HepG2 (cell line): ENCODE results near the gene BSG. TPM values are rescaled to one million over a fixed set of nuclear protein-coding genes. Genes with fewer than 3 reads are reported as not detected.
A peak's percentile ranks its signal among the peaks of the same experiment; 100 is the strongest.

Source experiments
- EP300 ChIP-seq, 3 experiments: sonication (generic) in 1 of 3; formaldehyde crosslinking in 1 of 3; IDR thresholded peaks; 2 replicates each; pipeline versions ENCODE4 v1.5.1 to v1.6.1; 2011 to 2020; ENCODE audit warnings: low read depth in 2 of 3, low read length in 2 of 3, borderline replicate concordance in 1 of 3, improper control_type of control experiment in 1 of 3, mild to moderate bottlenecking in 1 of 3, missing genetic modification reagents in 1 of 3, moderate library complexity in 1 of 3
- GABPB1 ChIP-seq: IDR thresholded peaks from 2 replicates; pipeline ENCODE4 v1.6.1; 2016; ENCODE audit warnings: mild to moderate bottlenecking, missing genetic modification reagents, moderate library complexity, missing compliant biosample characterization
- THYN1 ChIP-seq: sonication (generic); formaldehyde crosslinking; IDR thresholded peaks from 2 replicates; pipeline ENCODE4 v1.8.1; 2023; ENCODE audit warnings: low read depth, mild to moderate bottlenecking, moderate library complexity, missing genetic modification reagents, borderline replicate concordance
- ZC3H13 ChIP-seq: sonication (generic); formaldehyde crosslinking; IDR thresholded peaks from 2 replicates; pipeline ENCODE4 v1.8.1; 2023; ENCODE audit warnings: mild to moderate bottlenecking, missing genetic modification reagents, moderate library complexity
- ZNF687 ChIP-seq: sonication (generic); formaldehyde crosslinking; IDR thresholded peaks from 2 replicates; pipeline ENCODE4 v1.5.1; 2020; ENCODE audit warnings: mild to moderate bottlenecking, missing genetic modification reagents, moderate library complexity
- ZNF724P ChIP-seq: sonication (generic); formaldehyde crosslinking; IDR thresholded peaks from 2 replicates; pipeline ENCODE4 v1.8.0; 2022; ENCODE audit warnings: missing genetic modification reagents, borderline replicate concordance
- ZNF788 ChIP-seq: sonication (generic); formaldehyde crosslinking; IDR thresholded peaks from 2 replicates; pipeline ENCODE4 v1.5.0; 2020; ENCODE audit warnings: mild to moderate bottlenecking, missing genetic modification reagents, borderline replicate concordance
- ZUFSP ChIP-seq: sonication (generic); formaldehyde crosslinking; IDR thresholded peaks from 2 replicates; pipeline ENCODE4 v1.9.0; 2021; ENCODE audit warnings: missing genetic modification reagents, mild to moderate bottlenecking, borderline replicate concordance
- polyA plus RNA-seq, 8 experiments: library from polyadenylated mRNA; depleted of rRNA in 3 of 8; stranded (reverse) in 7 of 8; unstranded in 1 of 8; fragments of >200 nt; fragmentation: Illumina TruSeq in 4 of 8; extraction: Trizol in 4 of 8; gene quantifications; 2 replicates each; pipeline versions ENCODE4 v1.2.1 to v1.2.3, GENCODE V29; 2011 to 2016; ENCODE audit warnings: low read depth in 4 of 8, missing spikeins in 1 of 8, mixed read lengths in 1 of 8; ENCODE audit not compliant: insufficient read depth in 1 of 8
- total RNA-seq, 5 experiments: library from RNA; depleted of rRNA; stranded (reverse); fragments of >200 nt; fragmentation: Illumina TruSeq; extraction: Trizol; gene quantifications; 2 replicates each; pipeline ENCODE4 v1.2.3, GENCODE V29; 2016; ENCODE audit warnings: low read depth in 1 of 5
- TF ChIP-seq, protein P1 (sequence below): sonication (generic); formaldehyde crosslinking; IDR thresholded peaks from 2 replicates; pipeline ENCODE4 v1.4.0; 2020; ENCODE audit warnings: mild to moderate bottlenecking, missing genetic modification reagents

The BSG gene
- total and polyA plus RNA-seq, 2 of the 13 experiments (the other 11 are each of a cell fraction or from before 2014, with no cell fraction given) = 309 to 754 TPM

GRCh38 chr19:533364-534058 is 38.9 kb upstream of the BSG start (continued):
- TF ChIP-seq EP300 (IDR thresholded peaks at IDR 0.05; ENCODE audit: low read depth in 2 of 2, low read length in 2 of 2) = no peak
- TF ChIP-seq EP300 (CRISPR knock-in tag; IDR thresholded peaks at IDR 0.05; ENCODE audit: borderline replicate concordance) = no peak
- TF ChIP-seq ZC3H13 (CRISPR knock-in tag) = 0 out of 2 replicates have a peak, but pooled peaks have one; percentile 28
- no peak for TF ChIP-seq THYN1
- no peak for TF ChIP-seq ZNF788 (CRISPR knock-in tag)
- TF ChIP-seq ZNF724P (CRISPR knock-in tag) = no peak
- peak; percentile 5; the same call in 1 of the 2 replicates for TF ChIP-seq GABPB1
- TF ChIP-seq, protein P1, sequence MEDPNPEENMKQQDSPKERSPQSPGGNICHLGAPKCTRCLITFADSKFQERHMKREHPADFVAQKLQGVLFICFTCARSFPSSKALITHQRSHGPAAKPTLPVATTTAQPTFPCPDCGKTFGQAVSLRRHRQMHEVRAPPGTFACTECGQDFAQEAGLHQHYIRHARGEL = peak; percentile 58; the same call in 1 of the 2 replicates
- TF ChIP-seq ZNF687 = peak; percentile 47
- TF ChIP-seq ZUFSP = no peak
- TF ChIP-seq, all 625 proteins: peak for 16
